ENCODE results near the gene C16orf86.

GRCh38 chr16:67707210-67707609 is 40.6 kb downstream of the C16orf86 start:
- TF ChIP-seq CTCF (IDR thresholded peaks at IDR 0.05; ENCODE audit: low read length) (no peak), EZH2 (optimal IDR thresholded peaks at IDR 0.05; ENCODE audit: low read depth, low read length) (no peak), EZH2phosphoT487 (IDR thresholded peaks at IDR 0.05; ENCODE audit: low read length) (no peak)

Data from MM.1S (cell line).